GM15510 (cell line): ENCODE data around the gene COQ10B.

Source experiments
- POLR2A ChIP-seq: IDR thresholded peaks from 3 replicates; pipeline ENCODE4 v1.6.1; 2011; ENCODE audit warnings: borderline replicate concordance; ENCODE audit not compliant: insufficient read length; ENCODE audit errors: extremely low read depth

Gene COQ10B

GRCh38 chr2:197516393-197516761 is 63.0 kb downstream of the COQ10B start:
- TF ChIP-seq POLR2A: no peak

GRCh38 chr2:197517150-197517549 is 63.8 kb downstream of the COQ10B start:
- TF ChIP-seq POLR2A: no peak
